Measurements from ENCODE around the gene TOLLIP. TPM values are rescaled to one million over a fixed set of nuclear protein-coding genes. Genes with fewer than 3 reads are reported as not detected.
"Not testable (repeated sequence)": the region's sequence is repeated elsewhere in the genome, so short reads cannot be mapped to it uniquely, and the experiment has no call there.

Gene TOLLIP
- total and polyA plus RNA-seq, 12 donors = 19.0 to 53.6 (median 42.6) TPM

- DNase-seq = no peak
- intact Hi-C loops (cut with DNase I) = no loop called here
These were observed 56.9 kb downstream of the TOLLIP start for GRCh38 chr11:1252371-1253102.

GRCh38 chr11:1251236-1251770 is 58.1 kb downstream of the TOLLIP start:
- DNase-seq = no peak

More at GRCh38 chr11:1252371-1253102, 56.9 kb downstream of the TOLLIP start:
- Histone ChIP-seq H3K36me3 (no peaks in the 10 kb centered on the region), H3K27me3 (no peaks in the 10 kb centered on the region), H3K27ac (no peak overlapping the region), H3K4me3 (no peak overlapping the region), H3K9me3 (no peaks in the 10 kb centered on the region), H3K4me1 (no peaks in the 10 kb centered on the region)
- no peak for TF ChIP-seq CTCF (IDR thresholded peaks at IDR 0.05)
- ATAC-seq = peak in 1 of 8 donors; percentile 27
- 94% methylated on average over 38 of the region's 38 CpGs for WGBS, 2 donors

DNA sequence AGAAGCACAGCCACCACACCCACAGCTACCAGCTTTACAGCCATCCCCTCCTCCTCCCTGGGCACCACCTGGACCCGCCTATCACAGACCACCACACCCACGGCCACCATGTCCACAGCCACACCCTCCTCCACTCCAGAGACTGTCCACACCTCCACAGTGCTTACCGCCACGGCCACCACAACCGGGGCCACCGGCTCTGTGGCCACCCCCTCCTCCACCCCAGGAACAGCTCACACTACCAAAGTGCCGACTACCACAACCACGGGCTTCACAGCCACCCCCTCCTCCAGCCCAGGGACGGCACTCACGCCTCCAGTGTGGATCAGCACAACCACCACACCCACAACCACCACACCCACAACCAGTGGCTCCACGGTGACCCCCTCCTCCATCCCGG is 59.0 kb downstream of the TOLLIP start:
- H3K27me3 ChIP-seq; H3K36me3 ChIP-seq; DNase-seq; ATAC-seq; H3K4me3 ChIP-seq; intact Hi-C loops (cut with DNase I); H3K4me1 ChIP-seq; H3K9me3 ChIP-seq; H3K27ac ChIP-seq: not testable (repeated sequence)
- WGBS, 2 donors = 88 to 97% methylated on average over 4 of the region's 12 CpGs

More at GRCh38 chr11:1251236-1251770, 58.1 kb downstream of the TOLLIP start:
- no peaks in the 10 kb centered on the region for H3K36me3 ChIP-seq
- no peak overlapping the region for H3K27ac ChIP-seq
- intact Hi-C loops (cut with DNase I) = no loop called here
- no peaks in the 10 kb centered on the region for H3K9me3 ChIP-seq
- ATAC-seq = no peak
- no peak for TF ChIP-seq CTCF (IDR thresholded peaks at IDR 0.05)
- no peak overlapping the region for H3K4me3 ChIP-seq
- no peaks in the 10 kb centered on the region for H3K4me1 ChIP-seq
- no peaks in the 10 kb centered on the region for H3K27me3 ChIP-seq
- WGBS, 2 donors = 94 to 95% methylated on average over 16 of the region's 16 CpGs

DNA sequence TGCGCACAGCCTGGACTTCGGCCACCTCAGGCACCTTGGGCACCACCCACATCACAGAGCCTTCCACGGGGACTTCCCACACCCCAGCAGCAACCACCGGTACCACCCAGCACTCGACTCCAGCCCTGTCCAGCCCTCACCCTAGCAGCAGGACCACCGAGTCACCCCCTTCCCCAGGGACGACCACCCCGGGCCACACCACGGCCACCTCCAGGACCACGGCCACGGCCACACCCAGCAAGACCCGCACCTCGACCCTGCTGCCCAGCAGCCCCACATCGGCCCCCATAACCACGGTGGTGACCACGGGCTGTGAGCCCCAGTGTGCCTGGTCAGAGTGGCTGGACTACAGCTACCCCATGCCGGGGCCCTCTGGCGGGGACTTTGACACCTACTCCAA is 60.5 kb downstream of the TOLLIP start:
- intact Hi-C loops (cut with DNase I); H3K27ac ChIP-seq; H3K4me1 ChIP-seq; DNase-seq; H3K27me3 ChIP-seq; ATAC-seq; H3K9me3 ChIP-seq; H3K36me3 ChIP-seq; H3K4me3 ChIP-seq: not testable (repeated sequence)
- WGBS, 2 donors = 92 to 98% methylated on average over 7 to 11 of the region's 18 CpGs

DNA sequence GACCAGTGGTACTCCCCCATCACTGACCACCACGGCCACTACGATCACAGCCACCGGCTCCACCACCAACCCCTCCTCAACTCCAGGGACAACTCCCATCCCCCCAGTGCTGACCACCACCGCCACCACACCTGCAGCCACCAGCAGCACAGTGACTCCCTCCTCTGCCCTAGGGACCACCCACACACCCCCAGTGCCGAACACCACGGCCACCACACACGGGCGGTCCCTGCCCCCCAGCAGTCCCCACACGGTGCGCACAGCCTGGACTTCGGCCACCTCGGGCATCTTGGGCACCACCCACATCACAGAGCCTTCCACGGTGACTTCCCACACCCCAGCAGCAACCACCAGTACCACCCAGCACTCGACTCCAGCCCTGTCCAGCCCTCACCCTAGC is 62.4 kb downstream of the TOLLIP start:
- DNase-seq; H3K27ac ChIP-seq; H3K4me1 ChIP-seq; H3K9me3 ChIP-seq; H3K36me3 ChIP-seq; intact Hi-C loops (cut with DNase I); H3K27me3 ChIP-seq; H3K4me3 ChIP-seq; ATAC-seq: not testable (repeated sequence)
- 88 to 89% methylated on average over 14 of the region's 14 CpGs for WGBS, 2 donors

DNA sequence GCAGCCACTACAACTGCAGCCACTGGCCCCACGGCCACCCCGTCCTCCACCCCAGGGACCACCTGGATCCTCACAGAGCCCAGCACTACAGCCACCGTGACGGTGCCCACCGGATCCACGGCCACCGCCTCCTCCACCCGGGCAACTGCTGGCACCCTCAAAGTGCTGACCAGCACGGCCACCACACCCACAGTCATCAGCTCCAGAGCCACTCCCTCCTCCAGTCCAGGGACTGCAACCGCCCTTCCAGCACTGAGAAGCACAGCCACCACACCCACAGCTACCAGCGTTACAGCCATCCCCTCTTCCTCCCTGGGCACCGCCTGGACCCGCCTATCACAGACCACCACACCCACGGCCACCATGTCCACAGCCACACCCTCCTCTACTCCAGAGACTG is 63.1 kb downstream of the TOLLIP start:
- H3K4me3 ChIP-seq; H3K27me3 ChIP-seq; H3K9me3 ChIP-seq; intact Hi-C loops (cut with DNase I); H3K36me3 ChIP-seq; DNase-seq; H3K27ac ChIP-seq; H3K4me1 ChIP-seq; ATAC-seq: not testable (repeated sequence)
- WGBS, 2 donors = 89% methylated on average over 13 to 14 of the region's 14 CpGs

DNA sequence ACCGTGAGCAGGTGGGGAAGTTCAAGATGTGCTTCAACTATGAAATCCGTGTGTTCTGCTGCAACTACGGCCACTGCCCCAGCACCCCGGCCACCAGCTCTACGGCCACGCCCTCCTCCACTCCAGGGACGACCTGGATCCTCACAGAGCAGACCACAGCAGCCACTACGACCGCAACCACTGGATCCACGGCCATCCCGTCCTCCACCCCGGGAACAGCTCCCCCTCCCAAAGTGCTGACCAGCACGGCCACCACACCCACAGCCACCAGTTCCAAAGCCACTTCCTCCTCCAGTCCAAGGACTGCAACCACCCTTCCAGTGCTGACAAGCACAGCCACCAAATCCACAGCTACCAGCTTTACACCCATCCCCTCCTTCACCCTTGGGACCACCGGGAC is 63.7 kb downstream of the TOLLIP start:
- WGBS, 2 donors = 95 to 97% methylated on average over 11 to 13 of the region's 14 CpGs
- ATAC-seq; DNase-seq; H3K27me3 ChIP-seq; H3K9me3 ChIP-seq; H3K27ac ChIP-seq; H3K4me1 ChIP-seq; H3K4me3 ChIP-seq; intact Hi-C loops (cut with DNase I); H3K36me3 ChIP-seq: not testable (repeated sequence)

DNA sequence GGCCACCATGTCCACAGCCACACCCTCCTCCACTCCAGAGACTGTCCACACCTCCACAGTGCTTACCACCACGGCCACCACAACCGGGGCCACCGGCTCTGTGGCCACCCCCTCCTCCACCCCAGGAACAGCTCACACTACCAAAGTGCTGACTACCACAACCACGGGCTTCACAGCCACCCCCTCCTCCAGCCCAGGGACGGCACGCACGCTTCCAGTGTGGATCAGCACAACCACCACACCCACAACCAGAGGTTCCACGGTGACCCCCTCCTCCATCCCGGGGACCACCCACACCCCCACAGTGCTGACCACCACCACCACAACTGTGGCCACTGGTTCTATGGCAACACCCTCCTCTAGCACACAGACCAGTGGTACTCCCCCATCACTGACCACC is 64.9 kb downstream of the TOLLIP start:
- H3K9me3 ChIP-seq; H3K4me1 ChIP-seq; intact Hi-C loops (cut with DNase I); H3K27ac ChIP-seq; H3K36me3 ChIP-seq; DNase-seq; ATAC-seq; H3K27me3 ChIP-seq; H3K4me3 ChIP-seq: not testable (repeated sequence)
- 97 to 98% methylated on average over 6 to 9 of the region's 9 CpGs for WGBS, 2 donors

- H3K36me3 ChIP-seq; H3K4me3 ChIP-seq; H3K9me3 ChIP-seq; H3K27ac ChIP-seq; ATAC-seq; intact Hi-C loops (cut with DNase I); DNase-seq; H3K27me3 ChIP-seq; H3K4me1 ChIP-seq: not testable (repeated sequence)
- 93 to 97% methylated on average over 11 to 13 of the region's 18 CpGs for WGBS, 2 donors
These were observed 65.9 kb downstream of the TOLLIP start for GRCh38 chr11:1243521-1243920.

DNA sequence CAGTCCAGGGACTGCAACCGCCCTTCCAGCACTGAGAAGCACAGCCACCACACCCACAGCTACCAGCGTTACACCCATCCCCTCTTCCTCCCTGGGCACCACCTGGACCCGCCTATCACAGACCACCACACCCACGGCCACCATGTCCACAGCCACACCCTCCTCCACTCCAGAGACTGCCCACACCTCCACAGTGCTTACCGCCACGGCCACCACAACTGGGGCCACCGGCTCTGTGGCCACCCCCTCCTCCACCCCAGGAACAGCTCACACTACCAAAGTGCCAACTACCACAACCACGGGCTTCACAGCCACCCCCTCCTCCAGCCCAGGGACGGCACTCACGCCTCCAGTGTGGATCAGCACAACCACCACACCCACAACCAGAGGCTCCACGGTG is 66.7 kb downstream of the TOLLIP start:
- WGBS, 2 donors = 93 to 100% methylated on average over 5 to 8 of the region's 11 CpGs
- H3K27ac ChIP-seq; H3K4me1 ChIP-seq; H3K27me3 ChIP-seq; H3K4me3 ChIP-seq; H3K9me3 ChIP-seq; H3K36me3 ChIP-seq; ATAC-seq; DNase-seq; intact Hi-C loops (cut with DNase I): not testable (repeated sequence)
